HG02852 (cell line): ENCODE measurements around the gene INTS13.
"Not testable (repeated sequence)": the region's sequence is repeated elsewhere in the genome, so short reads cannot be mapped to it uniquely, and the experiment has no call there.

Experiments
- ATAC-seq: cut with Tn5 transposase; IDR thresholded peaks from one replicate; pipeline ENCODE4 v1.9.1; 2021; ENCODE audit warnings: mild to moderate bottlenecking, moderate library complexity; ENCODE audit not compliant: unreplicated experiment

The INTS13 gene

DNA sequence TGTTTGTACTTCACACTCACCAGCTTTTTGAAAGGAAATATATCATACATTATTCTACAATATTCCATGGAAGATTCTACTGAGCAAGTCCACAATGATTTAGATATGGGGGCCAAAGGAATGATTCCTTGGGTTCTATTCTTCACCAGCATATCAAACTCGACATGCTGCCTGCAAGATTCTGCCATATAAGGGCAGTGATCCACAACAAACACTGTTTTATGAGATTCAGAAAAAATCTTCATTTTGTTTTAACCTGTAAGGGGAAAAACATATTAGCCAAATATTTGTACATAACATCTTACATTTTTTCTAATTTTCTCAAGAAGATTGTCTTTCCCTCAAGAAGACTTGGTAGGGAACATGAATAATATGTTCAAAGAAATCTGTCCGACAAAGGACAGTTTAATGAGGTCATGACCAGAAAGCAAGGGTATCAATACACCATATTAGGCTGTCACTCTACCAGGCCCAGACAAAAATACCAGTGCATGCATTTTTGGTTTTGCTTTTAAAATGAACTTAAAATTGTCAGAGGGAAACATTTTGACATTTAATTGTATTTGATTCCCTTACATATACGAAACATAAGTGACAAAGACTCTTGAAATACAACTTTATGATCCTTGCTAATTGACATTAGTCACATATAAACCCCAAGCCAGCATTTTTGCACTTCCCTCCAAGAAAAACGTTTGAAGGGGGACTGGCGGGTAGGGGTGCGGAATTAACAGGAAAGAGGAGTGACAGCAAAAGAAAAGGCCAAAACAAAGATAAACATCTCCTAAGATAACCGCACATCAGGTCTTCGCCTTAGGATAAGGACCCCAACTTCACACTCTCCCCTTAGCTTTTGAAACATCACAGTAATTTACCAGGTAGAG is 980 bp downstream of the INTS13 start:
- no peak for ATAC-seq

DNA sequence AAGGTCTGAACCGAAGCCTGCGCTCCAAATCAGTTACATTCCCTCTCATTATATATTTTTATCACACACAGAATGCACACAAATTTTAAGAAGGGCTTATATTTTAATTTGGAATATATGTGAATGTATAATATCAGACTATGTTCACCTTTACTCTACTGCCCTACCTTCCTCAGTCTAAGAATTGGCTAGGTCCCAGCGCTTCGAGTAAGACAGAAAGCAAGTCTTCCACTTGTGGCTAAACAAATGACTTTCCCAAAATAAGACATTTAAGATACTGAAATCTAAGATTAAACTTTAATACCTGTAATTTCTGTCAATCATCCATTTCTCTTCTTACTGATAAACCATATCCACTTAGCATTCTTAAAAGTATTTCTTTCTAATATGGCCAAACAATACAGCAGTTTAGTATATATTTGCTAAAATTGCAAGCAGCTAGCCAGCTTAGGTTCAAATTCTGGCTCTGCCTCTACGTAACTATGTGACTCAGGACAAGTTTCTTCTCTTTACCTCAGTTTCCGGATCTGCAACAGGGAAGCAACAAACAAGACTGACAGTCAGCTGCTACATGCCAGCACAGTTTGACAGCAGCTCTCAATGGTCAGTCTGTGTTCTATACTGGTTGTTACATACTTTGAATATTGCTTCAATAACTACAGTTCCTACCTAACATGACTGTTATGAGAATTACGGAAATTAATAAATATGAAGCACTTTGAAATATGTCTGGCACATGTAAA is 2.0 kb downstream of the INTS13 start:
- no peak for ATAC-seq

DNA sequence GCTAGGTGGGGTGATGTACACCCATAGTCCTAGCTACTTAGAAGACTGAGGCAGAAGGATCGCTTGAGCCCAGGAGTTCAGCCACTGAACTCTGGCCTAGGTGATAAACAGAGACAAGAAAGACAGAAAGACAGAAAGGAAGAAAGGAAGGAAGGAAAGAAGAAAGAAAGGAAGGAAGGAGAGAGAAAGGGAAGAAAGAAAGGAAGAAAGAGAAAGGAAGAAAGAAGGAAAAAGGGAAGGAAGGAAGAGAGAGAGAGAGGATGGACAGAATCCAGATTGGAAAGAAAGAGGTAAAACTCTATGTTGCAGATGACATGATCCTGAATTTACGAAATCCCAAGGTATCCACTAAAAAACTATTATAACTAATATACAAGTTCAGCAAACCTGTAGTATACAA is 8.2 kb downstream of the INTS13 start:
- no peak for ATAC-seq

DNA sequence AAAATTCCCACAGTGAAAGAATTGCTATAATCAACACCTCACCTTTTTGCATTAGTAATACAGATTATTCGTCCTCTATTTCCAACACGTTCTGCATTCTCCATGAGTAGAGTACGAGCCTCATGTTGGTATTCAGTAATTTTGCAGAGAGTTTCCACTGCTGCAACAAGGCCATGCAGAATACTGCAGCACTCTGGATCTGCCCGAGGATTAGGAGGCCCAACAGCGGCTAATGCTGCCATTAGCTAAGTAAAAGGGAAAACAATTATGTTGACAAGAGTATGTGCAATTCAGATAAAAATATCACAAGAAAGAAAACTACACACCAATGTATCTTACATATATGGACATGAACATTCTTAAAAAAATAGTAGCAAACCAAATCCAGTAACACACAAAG is 9.1 kb downstream of the INTS13 start:
- no peak for ATAC-seq

GRCh38 chr12:26921886-26922285 is 15.9 kb downstream of the INTS13 start:
- ATAC-seq: no peak

GRCh38 chr12:26919216-26919555 is 18.6 kb downstream of the INTS13 start:
- no peak for ATAC-seq

GRCh38 chr12:26918321-26919215 is 19.2 kb downstream of the INTS13 start:
- no peak for ATAC-seq

- no peak for ATAC-seq
Observed at GRCh38 chr12:26906704-26907103, 31.1 kb downstream of the INTS13 start.

DNA sequence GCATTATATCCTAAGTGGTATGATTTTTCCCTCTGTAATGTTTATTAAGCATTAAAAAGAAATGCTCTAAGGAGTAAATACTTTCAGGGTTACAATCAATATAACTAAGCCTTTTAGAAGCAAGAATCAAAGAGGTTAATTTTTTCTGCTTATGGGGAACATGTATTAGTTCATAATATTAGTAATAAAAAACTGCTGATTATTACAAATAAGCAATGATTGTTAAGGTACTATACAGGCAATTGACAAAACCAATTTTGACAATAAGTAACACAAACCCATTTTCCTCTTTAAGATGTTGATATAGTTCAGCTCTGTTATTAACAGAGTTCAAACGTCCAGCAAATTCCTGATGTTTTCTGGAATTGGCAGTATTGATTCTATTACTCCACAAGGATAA is 31.8 kb downstream of the INTS13 start:
- ATAC-seq: no peak

DNA sequence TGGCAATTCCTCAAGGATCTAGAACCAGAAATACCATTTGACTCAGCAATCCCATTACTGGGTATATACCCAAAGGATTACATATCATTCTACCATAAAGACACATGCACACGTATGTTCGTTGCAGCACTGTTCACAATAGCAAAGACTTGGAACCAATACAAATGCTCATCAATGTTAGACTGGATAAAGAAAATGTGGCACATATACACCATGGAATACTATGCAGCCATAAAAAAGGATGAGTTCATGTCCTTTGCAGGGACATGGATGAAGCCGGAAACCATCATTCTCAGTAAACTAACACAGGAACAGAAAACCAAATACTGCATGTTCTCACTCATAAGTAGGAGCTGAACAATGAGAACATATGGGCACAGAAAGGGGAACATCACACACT is 34.4 kb downstream of the INTS13 start:
- not testable (repeated sequence) for ATAC-seq

- ATAC-seq: no peak
Observed at GRCh38 chr12:26896913-26897312, 40.9 kb downstream of the INTS13 start.

GRCh38 chr12:26895672-26896071 is 42.1 kb downstream of the INTS13 start:
- no peak for ATAC-seq

GRCh38 chr12:26891704-26892103 is 46.1 kb downstream of the INTS13 start:
- no peak for ATAC-seq

GRCh38 chr12:26890784-26891183 is 47.0 kb downstream of the INTS13 start:
- ATAC-seq: no peak

DNA sequence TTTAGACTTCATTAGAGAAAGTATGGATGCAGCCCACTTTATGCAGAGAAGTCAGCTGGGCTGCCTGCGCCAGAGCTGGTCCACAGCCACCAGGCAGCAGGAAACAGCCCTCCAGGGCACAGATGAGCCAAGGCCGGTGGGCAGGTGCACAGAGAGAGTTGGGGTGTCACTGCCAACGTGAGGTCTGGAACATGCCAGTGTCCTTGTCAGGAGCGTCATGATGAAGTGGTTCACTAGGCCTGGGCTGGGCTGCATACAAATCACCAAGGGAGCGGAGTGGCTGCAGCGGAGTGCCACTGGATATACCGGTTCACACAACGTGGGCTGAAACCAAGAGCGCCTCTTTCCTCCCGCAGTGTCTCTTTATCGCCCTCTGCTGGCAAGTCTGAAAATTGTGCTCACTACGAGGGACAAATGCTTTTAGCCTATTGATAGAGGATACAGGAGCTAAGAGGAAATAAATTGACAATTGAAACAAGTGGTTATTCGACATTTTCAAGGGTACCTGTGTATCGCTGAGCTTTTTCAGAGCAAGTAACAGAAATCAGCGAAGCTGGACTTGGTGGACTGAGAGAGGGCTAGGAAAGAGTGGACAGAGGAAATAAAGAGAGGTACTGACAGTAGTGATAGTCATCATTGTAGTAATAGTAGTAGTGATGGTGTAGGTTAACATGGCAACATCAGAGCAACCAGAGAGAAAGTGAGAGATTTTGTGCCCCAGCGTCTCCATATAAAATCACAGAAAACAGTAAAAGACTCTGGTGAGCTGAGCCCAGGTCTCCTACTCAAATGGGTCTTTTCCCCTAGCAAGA is 52.8 kb downstream of the INTS13 start:
- peak; percentile 94 for ATAC-seq

DNA sequence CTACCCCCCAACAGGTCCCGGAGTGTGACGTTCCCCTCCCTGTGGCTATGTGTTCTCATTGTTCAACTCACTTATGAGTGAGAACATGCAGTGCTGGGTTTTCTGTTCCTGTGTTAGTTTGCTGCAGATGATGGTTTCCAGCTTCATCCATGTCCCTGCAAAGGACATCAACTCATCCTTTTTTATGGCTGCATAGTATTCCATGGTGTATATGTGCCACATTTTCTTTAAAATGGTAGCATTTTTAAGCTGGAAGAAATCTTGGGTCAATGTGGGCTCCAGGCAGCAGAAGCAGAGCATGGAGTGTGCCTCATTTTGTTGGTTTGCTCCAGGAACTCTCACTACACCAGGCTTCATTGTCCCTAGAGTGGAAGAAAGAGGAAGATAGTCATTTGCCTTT is 57.2 kb downstream of the INTS13 start:
- ATAC-seq: no peak

DNA sequence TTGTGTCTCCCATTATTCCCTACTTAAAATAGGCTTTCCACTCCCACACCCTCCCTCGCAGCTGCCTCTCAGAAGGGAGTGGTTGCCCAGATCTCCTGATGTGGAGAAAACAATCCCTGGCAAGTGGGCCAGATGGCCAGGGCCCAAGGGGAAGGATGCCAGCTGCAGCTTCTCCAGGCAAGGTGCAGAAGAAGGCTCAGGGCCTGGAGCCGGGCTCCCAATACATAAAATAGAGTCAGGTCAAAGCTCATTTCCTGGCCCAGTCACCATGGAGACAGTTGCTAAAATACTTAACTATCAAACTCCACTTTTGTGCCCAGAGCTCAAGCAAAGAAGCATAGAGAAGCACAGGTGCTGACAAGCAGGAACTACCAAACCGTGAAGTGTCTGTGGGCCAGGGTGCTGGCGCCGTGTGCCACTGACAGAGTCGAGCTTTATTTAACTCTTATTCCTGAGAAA is 59.1 kb downstream of the INTS13 start:
- peak; percentile 42 for ATAC-seq

DNA sequence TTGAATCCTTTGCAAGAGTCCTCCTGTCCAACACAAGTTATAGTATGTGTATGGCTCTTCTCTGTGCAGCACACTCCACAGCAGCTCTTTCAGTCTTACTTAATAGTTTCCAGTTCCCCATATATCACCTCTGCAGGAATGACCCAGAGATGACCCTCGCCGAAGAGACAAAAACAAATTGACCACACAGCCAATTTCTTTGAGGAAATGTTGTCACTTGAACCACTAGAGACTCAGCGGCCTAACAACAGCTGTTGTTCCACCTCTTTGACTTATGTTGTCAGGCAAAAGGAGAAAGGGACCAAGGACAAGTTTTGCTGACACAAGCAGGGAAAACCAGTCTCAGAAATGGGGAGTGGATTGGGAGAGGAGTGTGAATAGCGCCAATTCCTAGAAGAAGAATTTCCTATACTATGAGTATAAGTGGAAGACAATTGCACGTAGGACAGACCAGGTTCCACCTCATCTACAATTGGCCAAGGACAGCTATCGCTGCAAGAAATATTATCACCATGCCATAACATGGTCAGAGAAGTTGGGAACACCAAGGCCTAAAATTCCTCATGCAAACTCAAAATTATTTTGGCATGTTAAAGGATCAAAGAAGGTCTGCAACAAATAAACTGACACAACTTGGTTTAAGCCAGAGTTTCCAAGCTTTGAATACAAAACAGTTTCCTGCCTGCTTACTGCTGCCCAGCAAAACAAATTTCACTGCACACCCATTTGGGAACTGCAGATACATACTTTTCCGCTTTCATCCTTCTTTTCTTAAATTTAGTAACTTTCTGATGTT is 63.1 kb downstream of the INTS13 start:
- ATAC-seq: peak; percentile 66

- no peak for ATAC-seq
Observed at GRCh38 chr12:26872625-26873024, 65.2 kb downstream of the INTS13 start.

- ATAC-seq: no peak
Observed at GRCh38 chr12:26871985-26872384, 65.8 kb downstream of the INTS13 start.
